ENCODE data around the gene CPA4.
"Not testable (repeated sequence)": the region's sequence is repeated elsewhere in the genome, so short reads cannot be mapped to it uniquely, and the experiment has no call there.

DNA sequence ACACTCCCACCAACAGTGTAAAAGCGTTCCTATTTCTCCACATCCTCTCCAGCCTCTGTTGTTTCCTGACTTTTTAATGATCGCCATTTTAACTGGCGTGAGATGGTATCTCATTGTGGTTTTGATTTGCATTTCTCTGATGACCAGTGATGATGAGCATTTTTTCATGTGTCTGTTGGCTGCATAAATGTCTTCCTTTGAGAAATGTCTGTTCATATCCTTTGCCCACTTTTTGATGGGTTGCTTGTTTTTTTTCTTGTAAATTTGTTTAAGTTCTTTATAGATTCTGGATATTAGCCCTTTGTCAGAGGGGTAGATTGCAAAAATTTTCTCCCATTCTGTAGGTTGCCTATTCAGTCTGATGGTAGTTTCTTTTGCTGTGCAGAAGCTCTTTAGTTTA, 43.3 kb upstream of the CPA4 start:
- TF ChIP-seq, protein P1, sequence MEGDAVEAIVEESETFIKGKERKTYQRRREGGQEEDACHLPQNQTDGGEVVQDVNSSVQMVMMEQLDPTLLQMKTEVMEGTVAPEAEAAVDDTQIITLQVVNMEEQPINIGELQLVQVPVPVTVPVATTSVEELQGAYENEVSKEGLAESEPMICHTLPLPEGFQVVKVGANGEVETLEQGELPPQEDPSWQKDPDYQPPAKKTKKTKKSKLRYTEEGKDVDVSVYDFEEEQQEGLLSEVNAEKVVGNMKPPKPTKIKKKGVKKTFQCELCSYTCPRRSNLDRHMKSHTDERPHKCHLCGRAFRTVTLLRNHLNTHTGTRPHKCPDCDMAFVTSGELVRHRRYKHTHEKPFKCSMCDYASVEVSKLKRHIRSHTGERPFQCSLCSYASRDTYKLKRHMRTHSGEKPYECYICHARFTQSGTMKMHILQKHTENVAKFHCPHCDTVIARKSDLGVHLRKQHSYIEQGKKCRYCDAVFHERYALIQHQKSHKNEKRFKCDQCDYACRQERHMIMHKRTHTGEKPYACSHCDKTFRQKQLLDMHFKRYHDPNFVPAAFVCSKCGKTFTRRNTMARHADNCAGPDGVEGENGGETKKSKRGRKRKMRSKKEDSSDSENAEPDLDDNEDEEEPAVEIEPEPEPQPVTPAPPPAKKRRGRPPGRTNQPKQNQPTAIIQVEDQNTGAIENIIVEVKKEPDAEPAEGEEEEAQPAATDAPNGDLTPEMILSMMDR (IDR thresholded peaks at IDR 0.05; ENCODE audit: low read depth, low read length, missing input control): not testable (repeated sequence)
- TF ChIP-seq, protein P2, sequence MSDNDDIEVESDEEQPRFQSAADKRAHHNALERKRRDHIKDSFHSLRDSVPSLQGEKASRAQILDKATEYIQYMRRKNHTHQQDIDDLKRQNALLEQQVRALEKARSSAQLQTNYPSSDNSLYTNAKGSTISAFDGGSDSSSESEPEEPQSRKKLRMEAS (IDR thresholded peaks at IDR 0.05): not testable (repeated sequence)
- not testable (repeated sequence) for TF ChIP-seq TAF1 (conservative IDR thresholded peaks at IDR 0.05); FOXA1 (IDR thresholded peaks at IDR 0.05); NR2F2 (IDR thresholded peaks at IDR 0.05); RAD21 (IDR thresholded peaks at IDR 0.05); EGR1 (IDR thresholded peaks at IDR 0.05; ENCODE audit: low read depth in 2 of 2)
- TF ChIP-seq, protein P3, sequence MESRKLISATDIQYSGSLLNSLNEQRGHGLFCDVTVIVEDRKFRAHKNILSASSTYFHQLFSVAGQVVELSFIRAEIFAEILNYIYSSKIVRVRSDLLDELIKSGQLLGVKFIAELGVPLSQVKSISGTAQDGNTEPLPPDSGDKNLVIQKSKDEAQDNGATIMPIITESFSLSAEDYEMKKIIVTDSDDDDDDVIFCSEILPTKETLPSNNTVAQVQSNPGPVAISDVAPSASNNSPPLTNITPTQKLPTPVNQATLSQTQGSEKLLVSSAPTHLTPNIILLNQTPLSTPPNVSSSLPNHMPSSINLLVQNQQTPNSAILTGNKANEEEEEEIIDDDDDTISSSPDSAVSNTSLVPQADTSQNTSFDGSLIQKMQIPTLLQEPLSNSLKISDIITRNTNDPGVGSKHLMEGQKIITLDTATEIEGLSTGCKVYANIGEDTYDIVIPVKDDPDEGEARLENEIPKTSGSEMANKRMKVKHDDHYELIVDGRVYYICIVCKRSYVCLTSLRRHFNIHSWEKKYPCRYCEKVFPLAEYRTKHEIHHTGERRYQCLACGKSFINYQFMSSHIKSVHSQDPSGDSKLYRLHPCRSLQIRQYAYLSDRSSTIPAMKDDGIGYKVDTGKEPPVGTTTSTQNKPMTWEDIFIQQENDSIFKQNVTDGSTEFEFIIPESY (IDR thresholded peaks at IDR 0.05): not testable (repeated sequence)
- TF ChIP-seq, protein P4, sequence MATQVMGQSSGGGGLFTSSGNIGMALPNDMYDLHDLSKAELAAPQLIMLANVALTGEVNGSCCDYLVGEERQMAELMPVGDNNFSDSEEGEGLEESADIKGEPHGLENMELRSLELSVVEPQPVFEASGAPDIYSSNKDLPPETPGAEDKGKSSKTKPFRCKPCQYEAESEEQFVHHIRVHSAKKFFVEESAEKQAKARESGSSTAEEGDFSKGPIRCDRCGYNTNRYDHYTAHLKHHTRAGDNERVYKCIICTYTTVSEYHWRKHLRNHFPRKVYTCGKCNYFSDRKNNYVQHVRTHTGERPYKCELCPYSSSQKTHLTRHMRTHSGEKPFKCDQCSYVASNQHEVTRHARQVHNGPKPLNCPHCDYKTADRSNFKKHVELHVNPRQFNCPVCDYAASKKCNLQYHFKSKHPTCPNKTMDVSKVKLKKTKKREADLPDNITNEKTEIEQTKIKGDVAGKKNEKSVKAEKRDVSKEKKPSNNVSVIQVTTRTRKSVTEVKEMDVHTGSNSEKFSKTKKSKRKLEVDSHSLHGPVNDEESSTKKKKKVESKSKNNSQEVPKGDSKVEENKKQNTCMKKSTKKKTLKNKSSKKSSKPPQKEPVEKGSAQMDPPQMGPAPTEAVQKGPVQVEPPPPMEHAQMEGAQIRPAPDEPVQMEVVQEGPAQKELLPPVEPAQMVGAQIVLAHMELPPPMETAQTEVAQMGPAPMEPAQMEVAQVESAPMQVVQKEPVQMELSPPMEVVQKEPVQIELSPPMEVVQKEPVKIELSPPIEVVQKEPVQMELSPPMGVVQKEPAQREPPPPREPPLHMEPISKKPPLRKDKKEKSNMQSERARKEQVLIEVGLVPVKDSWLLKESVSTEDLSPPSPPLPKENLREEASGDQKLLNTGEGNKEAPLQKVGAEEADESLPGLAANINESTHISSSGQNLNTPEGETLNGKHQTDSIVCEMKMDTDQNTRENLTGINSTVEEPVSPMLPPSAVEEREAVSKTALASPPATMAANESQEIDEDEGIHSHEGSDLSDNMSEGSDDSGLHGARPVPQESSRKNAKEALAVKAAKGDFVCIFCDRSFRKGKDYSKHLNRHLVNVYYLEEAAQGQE (IDR thresholded peaks at IDR 0.05): not testable (repeated sequence)
- TF ChIP-seq, protein P5, sequence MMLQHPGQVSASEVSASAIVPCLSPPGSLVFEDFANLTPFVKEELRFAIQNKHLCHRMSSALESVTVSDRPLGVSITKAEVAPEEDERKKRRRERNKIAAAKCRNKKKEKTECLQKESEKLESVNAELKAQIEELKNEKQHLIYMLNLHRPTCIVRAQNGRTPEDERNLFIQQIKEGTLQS (IDR thresholded peaks at IDR 0.05): not testable (repeated sequence)

Data from liver (tissue), 3 donors.